Gastrocnemius medialis (tissue), 4 donors: Measurements from ENCODE around the gene CACNA1A. TPM values are rescaled to one million over a fixed set of nuclear protein-coding genes. Genes with fewer than 3 reads are reported as not detected.
"Not testable (repeated sequence)": the region's sequence is repeated elsewhere in the genome, so short reads cannot be mapped to it uniquely, and the experiment has no call there.

ENCODE experiments used
- ATAC-seq, 2 donors: fragments of 150-250 bp; one replicate each; pipeline ENCODE4 v1.9.1; 2016
- DNase-seq, 2 donors: peaks; one replicate each; pipeline ENCODE4 v3.0.0-alpha.2; 2019
- H3K27ac ChIP-seq, 4 donors: fragments of 200-600 bp; sonication (generic); 1 replicate in 1 of 4; 2 replicates in 3 of 4; pipeline ENCODE4 v1.5.1; 2016 to 2018; ENCODE audit warnings: mild to moderate bottlenecking in 2 of 4, moderate library complexity in 1 of 4
- H3K27me3 ChIP-seq, 3 donors: fragments of 200-600 bp; sonication (generic) in 2 of 3; 1 replicate in 1 of 3; 2 replicates in 2 of 3; pipeline versions ENCODE4 v1.5.1 to v1.6.0; 2016 to 2019; ENCODE audit warnings: mild to moderate bottlenecking in 1 of 3, moderate library complexity in 1 of 3
- H3K36me3 ChIP-seq, 2 donors: fragments of 200-600 bp; sonication (generic) in 1 of 2; one replicate each; pipeline ENCODE4 v1.5.1; 2017 to 2018
- H3K4me1 ChIP-seq, 2 donors: fragments of 200-600 bp; sonication (generic) in 1 of 2; one replicate each; pipeline ENCODE4 v1.5.1; 2016 to 2017; ENCODE audit warnings: mild to moderate bottlenecking in 2 of 2
- H3K4me3 ChIP-seq, 4 donors: fragments of 200-600 bp; sonication (generic) in 3 of 4; 1 replicate in 1 of 4; 2 replicates in 3 of 4; pipeline ENCODE4 v1.5.1; 2016 to 2019; ENCODE audit warnings: mild to moderate bottlenecking in 2 of 4
- H3K9me3 ChIP-seq, 3 donors: fragments of 200-600 bp; sonication (generic) in 2 of 3; 1 replicate in 1 of 3; 2 replicates in 2 of 3; pipeline ENCODE4 v1.5.1; 2016 to 2019
- POLR2A ChIP-seq, 2 donors: fragments of 450-650 bp; IDR thresholded peaks; one replicate each; pipeline ENCODE4 v1.6.1; 2017; ENCODE audit warnings: antibody characterized with exemption in 2 of 2, mild to moderate bottlenecking in 2 of 2, moderate library complexity in 2 of 2
- in situ Hi-C, 4 donors: fragments of 200-750 bp; cut with MboI; loops; one replicate each; pipeline versions ENCODE4 v1.15.0 to v1.8.0; 2017; ENCODE audit warnings: low sequenced_read_pairs in 4 of 4
- intact Hi-C: fragments of 100-400 bp; cut with DNase I; formaldehyde crosslinking; loops from one replicate; pipeline ENCODE4 v1.15.1; 2023; ENCODE audit warnings: low total_unique reads
- total RNA-seq, 4 donors: library from RNA; depleted of rRNA; stranded (reverse); fragments of >200 nt; gene quantifications; one replicate each; pipeline versions ENCODE4 v1.1.0 to v1.2.3, GENCODE V29; 2016
- TF ChIP-seq, protein P1 (sequence below), 5 experiments: fragments of 450-650 bp in 3 of 5; fragments of 200-600 bp in 2 of 5; sonication (generic) in 2 of 5; IDR thresholded peaks in 4 of 5; conservative IDR thresholded peaks in 1 of 5; 1 replicate in 4 of 5; 2 replicates in 1 of 5; pipeline ENCODE4 v1.5.1; 2016 to 2019; ENCODE audit warnings: antibody characterized with exemption in 5 of 5, mild to moderate bottlenecking in 3 of 5, moderate library complexity in 3 of 5

The CACNA1A gene
- total RNA-seq, 4 donors from 2014 or later = 0.15 to 0.51 (median 0.33) TPM; not detected in 1

DNA sequence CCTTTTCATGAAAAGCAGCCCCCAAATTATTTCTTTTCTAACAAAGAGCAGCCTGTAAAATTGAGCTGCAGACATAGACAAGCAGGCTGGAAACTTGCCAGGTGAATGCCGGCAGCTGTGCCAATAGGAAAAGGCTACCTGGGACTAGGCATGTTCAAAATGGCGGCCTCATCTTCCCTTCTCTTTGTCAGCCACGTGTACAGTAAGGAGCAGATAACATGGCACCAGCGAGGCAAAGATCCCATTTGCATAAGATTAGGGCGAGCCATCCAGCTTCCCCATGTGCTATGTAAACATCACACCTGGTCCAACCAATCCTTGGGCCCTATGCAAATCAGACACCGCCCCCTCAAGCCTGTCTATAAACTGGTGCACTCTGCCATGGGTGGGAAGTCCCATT, 31.2 kb upstream of the CACNA1A start:
- ATAC-seq (no peak), DNase-seq (no peak)
- no peaks in the 10 kb centered on the region for H3K36me3 ChIP-seq
- no peak overlapping the region for H3K4me3 ChIP-seq
- no peaks in the 10 kb centered on the region for H3K4me1 ChIP-seq
- no peaks in the 10 kb centered on the region for H3K9me3 ChIP-seq
- intact Hi-C loops (no loop called here), in situ Hi-C loops (no loop called here)
- no peak for TF ChIP-seq POLR2A (IDR thresholded peaks at IDR 0.05)
- TF ChIP-seq, protein P1, sequence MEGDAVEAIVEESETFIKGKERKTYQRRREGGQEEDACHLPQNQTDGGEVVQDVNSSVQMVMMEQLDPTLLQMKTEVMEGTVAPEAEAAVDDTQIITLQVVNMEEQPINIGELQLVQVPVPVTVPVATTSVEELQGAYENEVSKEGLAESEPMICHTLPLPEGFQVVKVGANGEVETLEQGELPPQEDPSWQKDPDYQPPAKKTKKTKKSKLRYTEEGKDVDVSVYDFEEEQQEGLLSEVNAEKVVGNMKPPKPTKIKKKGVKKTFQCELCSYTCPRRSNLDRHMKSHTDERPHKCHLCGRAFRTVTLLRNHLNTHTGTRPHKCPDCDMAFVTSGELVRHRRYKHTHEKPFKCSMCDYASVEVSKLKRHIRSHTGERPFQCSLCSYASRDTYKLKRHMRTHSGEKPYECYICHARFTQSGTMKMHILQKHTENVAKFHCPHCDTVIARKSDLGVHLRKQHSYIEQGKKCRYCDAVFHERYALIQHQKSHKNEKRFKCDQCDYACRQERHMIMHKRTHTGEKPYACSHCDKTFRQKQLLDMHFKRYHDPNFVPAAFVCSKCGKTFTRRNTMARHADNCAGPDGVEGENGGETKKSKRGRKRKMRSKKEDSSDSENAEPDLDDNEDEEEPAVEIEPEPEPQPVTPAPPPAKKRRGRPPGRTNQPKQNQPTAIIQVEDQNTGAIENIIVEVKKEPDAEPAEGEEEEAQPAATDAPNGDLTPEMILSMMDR (IDR thresholded peaks at IDR 0.05 in 4 of 5, conservative IDR thresholded peaks at IDR 0.05 in 1 of 5) = no peak
- no peaks in the 10 kb centered on the region for H3K27me3 ChIP-seq
- no peak overlapping the region for H3K27ac ChIP-seq

DNA sequence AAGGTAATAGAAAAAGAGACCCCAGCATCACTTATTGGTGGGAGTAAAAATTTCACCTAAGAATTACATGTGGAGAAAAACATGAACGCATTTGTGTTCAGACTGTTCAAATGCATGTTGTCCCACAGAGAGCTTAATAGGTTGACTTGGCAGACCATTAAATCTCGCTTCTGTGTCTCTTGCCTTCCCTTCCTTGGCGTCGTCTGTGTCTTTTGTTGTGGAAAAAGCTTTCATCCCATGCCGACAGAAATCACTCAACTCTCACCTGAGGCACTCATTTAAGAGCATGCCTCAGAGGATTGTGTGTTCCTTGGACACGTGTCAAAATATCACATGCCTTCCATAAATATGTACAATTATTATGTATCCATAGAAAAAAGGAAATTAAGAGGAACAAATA, 24.4 kb upstream of the CACNA1A start:
- no peaks in the 10 kb centered on the region for H3K36me3 ChIP-seq
- intact Hi-C loops (no loop called here), in situ Hi-C loops (no loop called here)
- H3K4me3 ChIP-seq = no peak overlapping the region
- DNase-seq = no peak
- H3K27me3 ChIP-seq = no peaks in the 10 kb centered on the region
- H3K27ac ChIP-seq = no peak overlapping the region
- no peaks in the 10 kb centered on the region for H3K9me3 ChIP-seq
- no peak for ATAC-seq
- TF ChIP-seq POLR2A (IDR thresholded peaks at IDR 0.05) = no peak
- TF ChIP-seq, protein P1 (IDR thresholded peaks at IDR 0.05 in 4 of 5, conservative IDR thresholded peaks at IDR 0.05 in 1 of 5) = no peak
- H3K4me1 ChIP-seq = no peaks in the 10 kb centered on the region

DNA sequence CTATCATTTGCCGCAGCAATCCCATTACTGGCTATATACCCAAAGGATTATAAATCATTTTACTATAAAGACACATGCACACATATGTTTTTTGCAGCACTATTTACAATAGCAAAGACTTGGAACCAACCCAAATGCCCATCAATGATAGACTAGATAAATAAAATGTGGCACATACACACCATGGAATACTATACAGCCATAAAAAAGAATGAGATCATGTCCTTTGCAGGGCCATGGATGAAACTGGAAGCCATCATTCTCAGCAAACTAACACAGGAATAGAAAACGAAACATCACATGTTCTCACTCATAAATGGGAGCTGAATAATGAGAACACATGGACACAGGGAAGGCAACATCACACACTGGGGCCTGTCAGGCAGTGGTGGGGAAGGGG, 23.4 kb upstream of the CACNA1A start:
- intact Hi-C loops, in situ Hi-C loops, ATAC-seq, H3K9me3 ChIP-seq, H3K27ac ChIP-seq, H3K27me3 ChIP-seq, H3K36me3 ChIP-seq, H3K4me3 ChIP-seq, H3K4me1 ChIP-seq, DNase-seq: not testable (repeated sequence)

DNA sequence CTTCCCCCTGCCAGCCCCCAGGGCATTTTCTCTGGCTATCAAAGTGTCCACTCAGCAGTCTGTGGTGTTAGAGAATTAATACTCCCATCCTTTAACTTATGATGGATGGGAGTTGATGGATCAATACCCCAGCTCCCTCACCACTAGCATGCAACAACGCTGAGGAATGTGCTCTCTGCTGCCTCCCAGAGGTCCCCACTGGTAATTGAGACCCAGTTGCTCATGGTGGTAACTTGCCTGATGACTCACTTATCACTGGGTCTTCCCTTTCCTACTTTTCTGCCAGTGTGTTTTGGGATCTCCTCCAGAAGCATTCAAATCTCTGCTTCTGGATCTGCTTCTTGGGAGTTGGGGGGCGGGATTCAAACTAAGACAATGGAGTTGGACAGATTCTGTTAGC, 20.3 kb upstream of the CACNA1A start:
- no peaks in the 10 kb centered on the region for H3K36me3 ChIP-seq
- H3K4me1 ChIP-seq = no peaks in the 10 kb centered on the region
- intact Hi-C loops = no loop called here
- H3K27ac ChIP-seq = no peak overlapping the region
- no peaks in the 10 kb centered on the region for H3K9me3 ChIP-seq
- ATAC-seq = no peak
- H3K27me3 ChIP-seq = no peaks in the 10 kb centered on the region
- DNase-seq = no peak
- H3K4me3 ChIP-seq = no peak overlapping the region
- in situ Hi-C loops = no loop called here
- TF ChIP-seq, protein P1 (IDR thresholded peaks at IDR 0.05 in 4 of 5, conservative IDR thresholded peaks at IDR 0.05 in 1 of 5) = no peak
- TF ChIP-seq POLR2A (IDR thresholded peaks at IDR 0.05) = no peak

DNA sequence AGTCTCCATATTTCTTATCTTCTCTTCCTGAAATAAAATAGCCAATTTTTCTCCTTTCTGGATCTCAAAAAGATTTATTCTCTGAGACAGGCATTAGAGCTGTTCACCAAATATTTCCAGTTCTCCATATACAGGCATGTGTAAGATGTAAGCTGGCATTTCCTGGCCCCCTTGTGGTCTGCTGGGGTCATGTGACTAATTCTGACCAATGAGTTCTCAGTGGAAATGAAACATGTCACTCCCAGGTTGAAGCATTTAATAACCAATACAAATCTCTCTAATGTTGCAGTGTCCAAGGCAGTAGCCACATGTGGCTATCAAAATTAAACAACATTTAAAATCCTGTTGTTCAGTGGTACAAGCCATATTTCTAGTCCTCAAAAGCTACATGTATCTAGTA, 14.8 kb upstream of the CACNA1A start:
- H3K9me3 ChIP-seq = no peaks in the 10 kb centered on the region
- no peak overlapping the region for H3K4me3 ChIP-seq
- TF ChIP-seq, protein P1 (IDR thresholded peaks at IDR 0.05 in 4 of 5, conservative IDR thresholded peaks at IDR 0.05 in 1 of 5) = no peak
- TF ChIP-seq POLR2A (IDR thresholded peaks at IDR 0.05) = no peak
- ATAC-seq = no peak
- DNase-seq = no peak
- intact Hi-C loops = no loop called here
- no peaks in the 10 kb centered on the region for H3K27me3 ChIP-seq
- in situ Hi-C loops = no loop called here
- no peaks in the 10 kb centered on the region for H3K4me1 ChIP-seq
- H3K27ac ChIP-seq = no peak overlapping the region
- no peaks in the 10 kb centered on the region for H3K36me3 ChIP-seq
